ENCODE results near the gene RADIL. TPM values are rescaled to one million over a fixed set of nuclear protein-coding genes. Genes with fewer than 3 reads are reported as not detected.
A peak's percentile ranks its signal among the peaks of the same experiment; 100 is the strongest.

The RADIL gene
- total and polyA plus RNA-seq, 9 of the 15 experiments (the other 6 are each of a cell fraction or from before 2014, with no cell fraction given): 0.06 to 8.1 (median 1.9) TPM; not detected in 1

GRCh38 chr7:4774007-4774406 is 109.5 kb downstream of the RADIL start:
- intact Hi-C loops (cut with micrococcal nuclease): no loop called here

More at GRCh38 chr7:4774007-4774406, 109.5 kb downstream of the RADIL start:
- BruUV-seq (replicated peaks): no TSS peak
- in situ Hi-C loops (cut with MboI): no loop called here
- Histone ChIP-seq H4K20me1 (replicated peaks; ENCODE audit: control insufficient read depth, insufficient read depth, low read length) (0 out of 2 replicates have a peak, but pooled peaks cover 3% of the 10 kb centered on the region), H3K4me3 (no peak overlapping the region), H3K9ac (ENCODE audit: insufficient read depth in 1 of 2, low read depth in 2 of 2, low read length in 2 of 2) (peak overlapping the region in 1 of 2 experiments; percentile 95; a peak in 1 of 4 replicates), H3K4me2 (ENCODE audit: insufficient read depth, low read length) (peak overlapping the region; percentile 88), H3K27me3 (ENCODE audit: control insufficient read depth in 2 of 2, insufficient read depth in 2 of 2, low read length in 2 of 2) (no peaks in the 10 kb centered on the region), H3K9me1 (ENCODE audit: control insufficient read depth, insufficient read depth, low read length) (peaks cover 3% of the 10 kb centered on the region), H2AFZ (ENCODE audit: low read depth, low read length) (no peak overlapping the region), H3K9me3 (replicated peaks; ENCODE audit: control insufficient read depth, insufficient read depth, low read depth, low read length) (no peaks in the 10 kb centered on the region), H3K27ac (ENCODE audit: extremely low read depth, low read depth, low read length) (no peak overlapping the region), H3K4me1 (replicated peaks in 1 of 2; ENCODE audit: control insufficient read depth in 2 of 2, insufficient read depth in 2 of 2, low read length in 2 of 2) (peaks cover 19 to 24% of the 10 kb centered on the region in 2 experiments), H3K36me3 (ENCODE audit: control insufficient read depth, insufficient read depth, low read length) (peaks cover 18% of the 10 kb centered on the region; the same call in 2 of the 3 replicates), H3K79me2 (ENCODE audit: control insufficient read depth, insufficient read depth, low read length) (peaks cover 23% of the 10 kb centered on the region)
- DNase-seq (ENCODE audit: extremely low read depth in 1 of 4, low spot score in 3 of 4) (no peak), FAIRE-seq (no peak), ATAC-seq (no peak)
- ChIA-PET POLR2A (interaction anchor here (0.6 to 1.1 kb wide), 3 partner anchors 11 to 18 kb away, joined by 3 to 4 read pairs (median 3); no protein-coding TSS in a partner anchor), CTCF (ENCODE audit: low intra/inter-chr PET ratio) (no interaction called here)
- TF ChIP-seq HDGF (IDR thresholded peaks at IDR 0.05) (no peak), ZBTB49 (CRISPR knock-in tag; IDR thresholded peaks at IDR 0.05; ENCODE audit: borderline replicate concordance) (no peak), CHCHD3 (CRISPR knock-in tag; IDR thresholded peaks at IDR 0.05) (no peak), ZNF551 (CRISPR knock-in tag; IDR thresholded peaks at IDR 0.05) (no peak), SREBF1 (IDR thresholded peaks at IDR 0.05; ENCODE audit: borderline replicate concordance, low read depth, low read length) (no peak), JUND (IDR thresholded peaks at IDR 0.05; ENCODE audit: borderline replicate concordance, low read depth, low read length) (no peak), JUND (tag; IDR thresholded peaks at IDR 0.05; ENCODE audit: borderline replicate concordance, low read depth, low read length) (no peak), ZNF175 (CRISPR knock-in tag; IDR thresholded peaks at IDR 0.05; ENCODE audit: low read depth) (no peak), ZKSCAN1 (IDR thresholded peaks at IDR 0.05; ENCODE audit: low read depth, low read length) (no peak), POLR2H (tag; IDR thresholded peaks at IDR 0.05; ENCODE audit: low read depth) (no peak), ZNF140 (CRISPR knock-in tag; IDR thresholded peaks at IDR 0.05) (no peak), TCF3 (CRISPR knock-in tag; IDR thresholded peaks at IDR 0.05) (no peak), MAZ (CRISPR knock-in tag; conservative IDR thresholded peaks at IDR 0.05 in 1 of 2, IDR thresholded peaks at IDR 0.05 in 1 of 2) (no peak), THRAP3 (IDR thresholded peaks at IDR 0.05; ENCODE audit: borderline replicate concordance) (peak; percentile 41; the same call in 1 of the 2 replicates)
- TF ChIP-seq, protein P1, sequence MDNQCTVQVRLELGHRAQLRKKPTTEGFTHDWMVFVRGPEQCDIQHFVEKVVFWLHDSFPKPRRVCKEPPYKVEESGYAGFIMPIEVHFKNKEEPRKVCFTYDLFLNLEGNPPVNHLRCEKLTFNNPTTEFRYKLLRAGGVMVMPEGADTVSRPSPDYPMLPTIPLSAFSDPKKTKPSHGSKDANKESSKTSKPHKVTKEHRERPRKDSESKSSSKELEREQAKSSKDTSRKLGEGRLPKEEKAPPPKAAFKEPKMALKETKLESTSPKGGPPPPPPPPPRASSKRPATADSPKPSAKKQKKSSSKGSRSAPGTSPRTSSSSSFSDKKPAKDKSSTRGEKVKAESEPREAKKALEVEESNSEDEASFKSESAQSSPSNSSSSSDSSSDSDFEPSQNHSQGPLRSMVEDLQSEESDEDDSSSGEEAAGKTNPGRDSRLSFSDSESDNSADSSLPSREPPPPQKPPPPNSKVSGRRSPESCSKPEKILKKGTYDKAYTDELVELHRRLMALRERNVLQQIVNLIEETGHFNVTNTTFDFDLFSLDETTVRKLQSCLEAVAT (IDR thresholded peaks at IDR 0.05): peak in 1 of 2 experiments; percentile 92; a peak in 2 of 4 replicates
- TF ChIP-seq, protein P2, sequence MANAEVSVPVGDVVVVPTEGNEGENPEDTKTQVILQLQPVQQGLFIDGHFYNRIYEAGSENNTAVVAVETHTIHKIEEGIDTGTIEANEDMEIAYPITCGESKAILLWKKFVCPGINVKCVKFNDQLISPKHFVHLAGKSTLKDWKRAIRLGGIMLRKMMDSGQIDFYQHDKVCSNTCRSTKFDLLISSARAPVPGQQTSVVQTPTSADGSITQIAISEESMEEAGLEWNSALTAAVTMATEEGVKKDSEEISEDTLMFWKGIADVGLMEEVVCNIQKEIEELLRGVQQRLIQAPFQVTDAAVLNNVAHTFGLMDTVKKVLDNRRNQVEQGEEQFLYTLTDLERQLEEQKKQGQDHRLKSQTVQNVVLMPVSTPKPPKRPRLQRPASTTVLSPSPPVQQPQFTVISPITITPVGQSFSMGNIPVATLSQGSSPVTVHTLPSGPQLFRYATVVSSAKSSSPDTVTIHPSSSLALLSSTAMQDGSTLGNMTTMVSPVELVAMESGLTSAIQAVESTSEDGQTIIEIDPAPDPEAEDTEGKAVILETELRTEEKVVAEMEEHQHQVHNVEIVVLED (CRISPR knock-in tag; IDR thresholded peaks at IDR 0.05): no peak
- WGBS (ENCODE audit: insufficient coverage, low coverage, missing lambda C conversion rate): 72% methylated on average over 12 of the region's 12 CpGs
